Upper lobe of right lung (tissue), 1 donor: Measurements from ENCODE around the gene STK10. TPM values are rescaled to one million over a fixed set of nuclear protein-coding genes. Genes with fewer than 3 reads are reported as not detected.

Experiments
- ATAC-seq: fragments of 200-7000 bp; cut with Tn5 transposase; one replicate; pipeline ENCODE4 v1.9.1; 2020; ENCODE audit warnings: mild to moderate bottlenecking, moderate library complexity
- DNase-seq: peaks from one replicate; pipeline ENCODE4 v3.0.0-alpha.2; 2020
- H3K27ac ChIP-seq: fragments of 200-600 bp; one replicate; pipeline ENCODE4 v1.8.0; 2022
- H3K27me3 ChIP-seq: fragments of 200-600 bp; one replicate; pipeline ENCODE4 v1.8.0; 2022; ENCODE audit warnings: mild to moderate bottlenecking
- H3K36me3 ChIP-seq: fragments of 200-600 bp; one replicate; pipeline ENCODE4 v1.8.0; 2022
- H3K4me1 ChIP-seq: fragments of 200-600 bp; one replicate; pipeline ENCODE4 v1.8.0; 2022
- H3K4me3 ChIP-seq: fragments of 200-600 bp; one replicate; pipeline ENCODE4 v1.8.0; 2022; ENCODE audit warnings: mild to moderate bottlenecking
- H3K9me3 ChIP-seq: fragments of 200-600 bp; one replicate; pipeline ENCODE4 v1.8.0; 2022
- intact Hi-C: fragments of 100-400 bp; cut with DNase I; formaldehyde crosslinking; loops from one replicate; pipeline ENCODE4 v1.11.0; 2022
- total RNA-seq: library from RNA; stranded (reverse); fragmentation: NEBNext Ultra II Directional; extraction: Animal tissue kit (Norgen Biotek cat#: 25700); gene quantifications from one replicate; pipeline ENCODE4 v1.2.1, GENCODE V29; 2021
- TF ChIP-seq, protein P1 (sequence below): fragments of 200-600 bp; IDR thresholded peaks from one replicate; pipeline ENCODE4 v1.8.0; 2022; ENCODE audit warnings: antibody characterized with exemption
- donor health status: DM: no; HTN: yes; CAD: no; lungs with severe emphysema.

STK10 gene
- total RNA-seq, 1 donor from 2014 or later = 56.9 TPM

DNA sequence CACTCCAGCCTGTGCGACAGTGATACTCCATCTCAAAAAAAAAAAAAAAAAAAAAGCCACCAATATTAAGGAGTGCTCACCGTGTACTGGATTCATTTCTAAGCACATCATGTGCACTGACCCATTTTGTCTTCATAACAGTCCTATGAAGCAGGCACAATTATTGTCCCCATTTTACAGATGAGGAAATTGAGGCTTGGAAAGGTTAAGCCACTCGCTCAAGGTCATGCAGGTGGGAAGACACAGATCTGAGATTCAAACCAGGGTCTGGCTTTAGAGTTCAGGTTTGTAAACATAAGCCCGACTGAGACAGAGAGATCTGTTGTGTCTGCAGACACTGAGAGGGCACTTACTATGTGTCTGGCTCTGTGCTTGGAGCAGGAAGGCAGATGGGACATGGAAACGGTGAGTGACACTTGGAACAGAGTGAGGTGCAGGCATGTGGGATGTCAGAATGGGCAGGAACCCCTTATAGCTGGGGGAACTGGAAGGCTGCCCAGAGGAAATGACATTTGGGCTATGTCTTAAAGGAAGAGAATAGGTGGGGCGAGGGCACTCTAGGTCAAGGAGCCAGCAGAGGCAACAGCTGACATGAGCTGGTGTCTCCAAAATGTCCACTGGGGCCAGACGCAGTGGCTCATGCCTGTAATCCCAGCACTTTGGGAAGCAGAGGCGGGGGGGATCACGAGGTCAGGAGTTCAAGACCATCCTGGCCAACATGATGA, 69.9 kb downstream of the STK10 start:
- Histone ChIP-seq H3K27me3 (no peaks in the 10 kb centered on the region), H3K9me3 (no peaks in the 10 kb centered on the region), H3K4me3 (no peak overlapping the region), H3K4me1 (peaks cover 22% of the 10 kb centered on the region), H3K36me3 (peaks cover 5% of the 10 kb centered on the region), H3K27ac (peak overlapping the region; percentile 17)
- DNase-seq = no peak
- peak; percentile 23 for ATAC-seq
- intact Hi-C loops = no loop called here
- TF ChIP-seq, protein P1, sequence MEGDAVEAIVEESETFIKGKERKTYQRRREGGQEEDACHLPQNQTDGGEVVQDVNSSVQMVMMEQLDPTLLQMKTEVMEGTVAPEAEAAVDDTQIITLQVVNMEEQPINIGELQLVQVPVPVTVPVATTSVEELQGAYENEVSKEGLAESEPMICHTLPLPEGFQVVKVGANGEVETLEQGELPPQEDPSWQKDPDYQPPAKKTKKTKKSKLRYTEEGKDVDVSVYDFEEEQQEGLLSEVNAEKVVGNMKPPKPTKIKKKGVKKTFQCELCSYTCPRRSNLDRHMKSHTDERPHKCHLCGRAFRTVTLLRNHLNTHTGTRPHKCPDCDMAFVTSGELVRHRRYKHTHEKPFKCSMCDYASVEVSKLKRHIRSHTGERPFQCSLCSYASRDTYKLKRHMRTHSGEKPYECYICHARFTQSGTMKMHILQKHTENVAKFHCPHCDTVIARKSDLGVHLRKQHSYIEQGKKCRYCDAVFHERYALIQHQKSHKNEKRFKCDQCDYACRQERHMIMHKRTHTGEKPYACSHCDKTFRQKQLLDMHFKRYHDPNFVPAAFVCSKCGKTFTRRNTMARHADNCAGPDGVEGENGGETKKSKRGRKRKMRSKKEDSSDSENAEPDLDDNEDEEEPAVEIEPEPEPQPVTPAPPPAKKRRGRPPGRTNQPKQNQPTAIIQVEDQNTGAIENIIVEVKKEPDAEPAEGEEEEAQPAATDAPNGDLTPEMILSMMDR = no peak

DNA sequence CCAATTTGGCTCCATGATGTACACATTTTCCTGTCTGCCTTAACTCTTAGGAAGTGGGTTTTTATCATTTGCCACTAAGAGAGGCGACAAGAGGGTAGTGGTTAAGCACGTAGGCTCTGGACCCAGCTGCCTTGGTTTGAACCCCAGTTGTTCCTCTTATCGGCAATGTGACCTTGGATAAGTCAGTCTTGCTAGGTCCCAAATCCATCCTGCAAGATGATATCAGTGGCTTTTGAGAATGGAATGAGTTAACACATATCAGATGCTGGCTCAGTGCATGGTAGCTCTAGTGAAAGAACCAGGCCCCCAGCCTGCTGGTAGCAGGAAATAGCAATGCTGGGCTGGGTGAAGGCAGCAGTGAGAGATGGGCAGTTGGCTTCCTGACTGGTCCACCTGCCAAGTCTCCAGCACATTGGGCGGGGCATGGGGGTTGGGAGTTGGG, 72.5 kb downstream of the STK10 start:
- peaks cover 39% of the 10 kb centered on the region for H3K4me1 ChIP-seq

DNA sequence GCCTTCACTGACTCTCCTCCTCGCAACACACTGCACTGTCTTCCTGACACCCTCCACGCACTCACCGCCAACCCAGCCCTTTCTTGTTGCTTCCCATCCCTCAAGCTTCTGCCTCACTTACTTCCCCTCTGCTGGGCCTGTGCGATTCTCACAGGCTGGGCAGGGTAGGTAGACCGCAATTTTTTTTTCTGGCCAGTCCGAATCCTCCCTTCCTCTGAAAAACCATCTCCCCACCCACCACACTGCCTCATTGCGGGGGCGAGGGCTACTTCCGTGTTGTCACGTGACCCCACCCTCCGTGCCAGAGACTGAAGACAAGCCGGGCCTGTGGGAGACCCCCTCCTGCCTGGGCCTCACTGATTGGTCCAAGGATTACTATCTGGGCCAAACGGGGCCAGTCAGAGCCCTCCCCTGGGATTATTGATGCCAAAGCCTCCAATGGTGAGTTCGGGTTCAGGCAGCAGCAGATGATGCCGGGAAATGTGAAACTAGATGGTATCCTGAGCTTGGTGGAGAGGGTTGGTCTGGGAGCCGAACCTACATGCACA, 73.1 kb downstream of the STK10 start:
- intact Hi-C loops = no loop called here
- Histone ChIP-seq H3K4me3 (no peak overlapping the region), H3K4me1 (peaks cover 45% of the 10 kb centered on the region), H3K9me3 (no peaks in the 10 kb centered on the region), H3K27ac (peak overlapping the region; percentile 37), H3K27me3 (no peaks in the 10 kb centered on the region), H3K36me3 (peaks cover 5% of the 10 kb centered on the region)
- peak; percentile 86 for DNase-seq
- TF ChIP-seq, protein P1 = no peak
- ATAC-seq = peak; percentile 82

More for the DNA sequence above, 72.5 kb downstream of the STK10 start:
- no peak for DNase-seq
- Histone ChIP-seq H3K27ac (peak overlapping the region; percentile 37), H3K4me3 (no peak overlapping the region), H3K36me3 (peaks cover 5% of the 10 kb centered on the region), H3K27me3 (no peaks in the 10 kb centered on the region), H3K9me3 (no peaks in the 10 kb centered on the region)
- TF ChIP-seq, protein P1 = no peak
- peak; percentile 6 for ATAC-seq
- intact Hi-C loops = no loop called here

DNA sequence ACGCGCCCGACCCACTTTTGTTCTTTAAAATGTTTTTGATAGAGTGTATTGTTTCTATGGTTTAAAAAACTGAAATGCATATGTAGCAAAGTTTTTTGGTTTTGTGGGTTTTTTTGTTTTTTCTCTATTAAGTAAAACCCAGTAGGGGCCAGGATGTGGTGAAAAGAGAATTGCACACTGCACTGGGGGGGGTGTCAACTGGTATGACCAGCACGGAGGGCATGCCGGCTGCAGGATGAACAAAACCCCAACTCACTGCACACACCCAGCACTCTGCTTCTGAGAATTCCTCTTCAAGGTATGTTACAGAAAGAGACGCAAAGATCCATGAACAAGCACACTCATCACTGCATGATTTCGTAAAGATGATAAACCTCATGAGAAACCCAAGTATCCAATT, 75.0 kb downstream of the STK10 start:
- peak; percentile 8 for ATAC-seq

DNA sequence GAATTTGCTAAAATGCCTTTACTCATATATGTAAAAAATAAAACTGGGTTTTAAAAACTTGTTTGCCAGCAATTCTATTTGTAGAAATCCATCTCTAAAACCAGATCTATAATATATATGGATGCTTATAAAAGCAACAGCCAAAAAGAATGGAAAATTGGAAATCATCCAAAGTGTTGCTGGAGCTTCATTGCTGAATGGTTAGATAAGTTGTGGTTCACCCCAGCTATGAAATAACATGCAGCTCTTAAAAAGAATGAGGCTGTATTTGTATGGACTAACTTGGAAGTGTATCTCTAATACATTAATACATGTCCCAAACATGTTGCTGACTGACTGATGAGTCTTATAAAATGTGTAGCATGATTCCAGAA, 76.2 kb downstream of the STK10 start:
- ATAC-seq (no peak), DNase-seq (no peak)
- Histone ChIP-seq H3K4me1 (peaks cover 43% of the 10 kb centered on the region), H3K27ac (peak overlapping the region; percentile 71), H3K4me3 (no peak overlapping the region), H3K9me3 (no peaks in the 10 kb centered on the region), H3K36me3 (peaks cover 4% of the 10 kb centered on the region), H3K27me3 (no peaks in the 10 kb centered on the region)
- TF ChIP-seq, protein P1 = no peak
- intact Hi-C loops = no loop called here

More for the DNA sequence above, 75.0 kb downstream of the STK10 start:
- no peaks in the 10 kb centered on the region for H3K27me3 ChIP-seq
- H3K27ac ChIP-seq = peak overlapping the region; percentile 26
- no peak for DNase-seq
- H3K4me3 ChIP-seq = no peak overlapping the region
- TF ChIP-seq, protein P1 = no peak
- H3K9me3 ChIP-seq = no peaks in the 10 kb centered on the region
- H3K4me1 ChIP-seq = peaks cover 36% of the 10 kb centered on the region
- intact Hi-C loops = no loop called here
- peaks cover 5% of the 10 kb centered on the region for H3K36me3 ChIP-seq
